Spleen (tissue), 11 donors: ENCODE data around the gene PRKCH. TPM values are rescaled to one million over a fixed set of nuclear protein-coding genes. Genes with fewer than 3 reads are reported as not detected.

Source experiments
- DNase-seq: peaks from one replicate; pipeline ENCODE4 v3.0.0-alpha.2; 2020
- H3K27ac ChIP-seq, 8 donors: fragments of 200-600 bp; sonication (generic) in 7 of 8; 1 replicate in 4 of 8; 2 replicates in 4 of 8; pipeline versions ENCODE4 v1.5.0 to v1.8.0; 2016 to 2021; ENCODE audit warnings: inconsistent platforms in 4 of 8, mild to moderate bottlenecking in 4 of 8, moderate library complexity in 1 of 8
- H3K27me3 ChIP-seq, 7 donors: fragments of 200-600 bp; sonication (generic) in 6 of 7; replicated peaks in 1 of 7; 1 replicate in 4 of 7; 2 replicates in 3 of 7; pipeline versions ENCODE4 v1.5.0 to v1.8.0; 2016 to 2021; ENCODE audit warnings: inconsistent platforms in 3 of 7, mild to moderate bottlenecking in 1 of 7
- H3K36me3 ChIP-seq, 6 donors: fragments of 200-600 bp; sonication (generic) in 5 of 6; 1 replicate in 4 of 6; 2 replicates in 2 of 6; pipeline versions ENCODE4 v1.5.0 to v1.8.0; 2016 to 2021; ENCODE audit warnings: inconsistent platforms in 2 of 6
- H3K4me1 ChIP-seq, 6 donors: fragments of 200-600 bp; sonication (generic) in 5 of 6; 1 replicate in 3 of 6; 2 replicates in 3 of 6; pipeline versions ENCODE4 v1.5.0 to v1.8.0; 2016 to 2021; ENCODE audit warnings: inconsistent platforms in 3 of 6
- H3K4me3 ChIP-seq, 8 donors: fragments of 200-600 bp; sonication (generic) in 7 of 8; 1 replicate in 4 of 8; 2 replicates in 4 of 8; pipeline versions ENCODE4 v1.5.0 to v1.8.0; 2016 to 2021; ENCODE audit warnings: inconsistent platforms in 4 of 8, mild to moderate bottlenecking in 4 of 8, moderate library complexity in 2 of 8
- H3K9me3 ChIP-seq, 8 donors: fragments of 200-600 bp; sonication (generic) in 7 of 8; 1 replicate in 4 of 8; 2 replicates in 4 of 8; pipeline versions ENCODE4 v1.5.0 to v1.8.0; 2016 to 2021; ENCODE audit warnings: inconsistent platforms in 4 of 8
- POLR2A ChIP-seq, 3 donors: fragments of 450-650 bp; IDR thresholded peaks; one replicate each; pipeline ENCODE4 v1.5.1; 2017; ENCODE audit warnings: antibody characterized with exemption in 3 of 3, mild to moderate bottlenecking in 1 of 3
- POLR2AphosphoS5 ChIP-seq, 3 donors: sonication (generic); formaldehyde crosslinking; IDR thresholded peaks; one replicate each; pipeline ENCODE4 v1.5.1; 2017; ENCODE audit warnings: antibody characterized with exemption in 3 of 3
- WGBS, 5 donors: extraction: QIAGEN DNeasy Blood & Tissue Kit in 3 of 5; methylation state at CpG; one replicate each; pipeline versions ENCODE4 v1.1.5 to v1.1.7; 2013 to 2018; 5-methylcytosine and 5-hydroxymethylcytosine counted together
- intact Hi-C: fragments of 100-400 bp; cut with DNase I; formaldehyde crosslinking; loops from one replicate; pipeline ENCODE4 v1.15.0; 2023; ENCODE audit warnings: low total_unique reads
- polyA plus RNA-seq, 3 donors: library from polyadenylated mRNA; stranded (reverse); fragments of 200-250 nt; gene quantifications; one replicate each; pipeline ENCODE4 v1.2.1, GENCODE V29; 2013
- total RNA-seq, 7 donors: library from RNA; depleted of rRNA in 3 of 7; stranded (reverse); fragments of >200 nt in 3 of 7; fragmentation: NEBNext Ultra II Directional in 4 of 7; extraction: Animal tissue kit (Norgen Biotek cat#: 25700) in 4 of 7; gene quantifications; one replicate each; pipeline versions ENCODE4 v1.1.0 to v1.2.1, GENCODE V29; 2016 to 2021
- TF ChIP-seq, protein P1 (sequence below), 11 experiments: fragments of 200-600 bp in 7 of 11; fragments of 450-650 bp in 4 of 11; sonication (generic) in 4 of 11; IDR thresholded peaks in 8 of 11; conservative IDR thresholded peaks in 3 of 11; 1 replicate in 7 of 11; 2 replicates in 4 of 11; pipeline versions ENCODE4 v1.4.0 to v1.8.0; 2016 to 2021; ENCODE audit warnings: antibody characterized with exemption in 11 of 11, inconsistent platforms in 4 of 11, mild to moderate bottlenecking in 1 of 11
- donor health status: healthy with polysubstance abuse.
- donor health status: DM: no; HTN: no; CAD: no; lungs with moderate emphysema.
- donor health status: DM: no; HTN: no; CAD: no.
- donor health status: Bipolar disorder and iron deficiency.
- donor health status: healthy.
- donor health status: DM: no; HTN: no; CAD: no.
- donor health status: DM: yes; HTN: yes; CAD: no.

PRKCH gene
- total and polyA plus RNA-seq, 10 donors: 10.0 to 184 (median 105) TPM

GRCh38 chr14:61388173-61388975 is 67.0 kb downstream of the PRKCH start:
- Histone ChIP-seq H3K27ac (peak overlapping the region; percentile 36 to 86 (median 69)), H3K4me1 (peaks cover 17 to 100% (median 59%) of the 10 kb centered on the region in 6 donors), H3K36me3 (no peaks in the 10 kb centered on the region), H3K9me3 (no peaks in the 10 kb centered on the region), H3K27me3 (no peaks in the 10 kb centered on the region), H3K4me3 (no peak overlapping the region)
- intact Hi-C loops: no loop called here
- 28 to 59% (median 42%) methylated on average over 7 of the region's 7 CpGs for WGBS, 5 donors
- no peak for DNase-seq
- TF ChIP-seq, protein P1, sequence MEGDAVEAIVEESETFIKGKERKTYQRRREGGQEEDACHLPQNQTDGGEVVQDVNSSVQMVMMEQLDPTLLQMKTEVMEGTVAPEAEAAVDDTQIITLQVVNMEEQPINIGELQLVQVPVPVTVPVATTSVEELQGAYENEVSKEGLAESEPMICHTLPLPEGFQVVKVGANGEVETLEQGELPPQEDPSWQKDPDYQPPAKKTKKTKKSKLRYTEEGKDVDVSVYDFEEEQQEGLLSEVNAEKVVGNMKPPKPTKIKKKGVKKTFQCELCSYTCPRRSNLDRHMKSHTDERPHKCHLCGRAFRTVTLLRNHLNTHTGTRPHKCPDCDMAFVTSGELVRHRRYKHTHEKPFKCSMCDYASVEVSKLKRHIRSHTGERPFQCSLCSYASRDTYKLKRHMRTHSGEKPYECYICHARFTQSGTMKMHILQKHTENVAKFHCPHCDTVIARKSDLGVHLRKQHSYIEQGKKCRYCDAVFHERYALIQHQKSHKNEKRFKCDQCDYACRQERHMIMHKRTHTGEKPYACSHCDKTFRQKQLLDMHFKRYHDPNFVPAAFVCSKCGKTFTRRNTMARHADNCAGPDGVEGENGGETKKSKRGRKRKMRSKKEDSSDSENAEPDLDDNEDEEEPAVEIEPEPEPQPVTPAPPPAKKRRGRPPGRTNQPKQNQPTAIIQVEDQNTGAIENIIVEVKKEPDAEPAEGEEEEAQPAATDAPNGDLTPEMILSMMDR (IDR thresholded peaks at IDR 0.05 in 8 of 11, conservative IDR thresholded peaks at IDR 0.05 in 3 of 11): no peak
- TF ChIP-seq POLR2AphosphoS5 (IDR thresholded peaks at IDR 0.05): peak in 1 of 3 donors; percentile 21

DNA sequence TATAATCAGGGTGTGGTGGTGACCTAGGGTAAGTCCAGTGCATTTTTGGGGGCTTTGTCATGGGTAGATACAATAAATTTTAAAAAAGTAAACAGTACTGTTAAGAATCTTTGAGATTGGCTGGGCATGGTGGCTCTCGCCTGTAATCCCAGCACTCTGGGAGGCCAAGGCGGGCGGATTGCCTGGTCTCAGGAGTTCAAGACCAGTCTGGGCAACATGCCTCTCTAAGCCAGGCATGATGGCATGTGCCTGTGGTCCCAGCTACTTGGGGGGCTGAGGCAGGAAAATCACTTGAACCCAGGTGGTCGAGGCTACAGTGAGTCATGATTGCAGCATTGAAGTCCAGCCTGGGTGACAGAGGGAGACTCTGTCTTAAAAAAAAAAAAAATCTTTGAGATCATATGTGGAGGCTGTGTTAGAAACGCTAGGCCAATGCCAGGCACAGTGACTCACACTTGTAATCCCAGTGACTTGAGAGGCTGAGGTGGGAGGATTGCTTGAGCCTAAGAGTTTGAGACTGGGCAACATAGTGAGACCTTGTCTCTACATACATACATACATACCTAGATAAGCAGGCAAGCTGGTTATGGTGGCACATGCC is 67.7 kb downstream of the PRKCH start:
- H3K9me3 ChIP-seq: no peaks in the 10 kb centered on the region
- no peaks in the 10 kb centered on the region for H3K27me3 ChIP-seq
- TF ChIP-seq, protein P1 (IDR thresholded peaks at IDR 0.05 in 8 of 11, conservative IDR thresholded peaks at IDR 0.05 in 3 of 11): no peak
- TF ChIP-seq POLR2AphosphoS5 (IDR thresholded peaks at IDR 0.05): no peak
- no peak for TF ChIP-seq POLR2A (IDR thresholded peaks at IDR 0.05)
- intact Hi-C loops: no loop called here
- no peak overlapping the region for H3K4me3 ChIP-seq
- H3K27ac ChIP-seq: peak overlapping the region in 7 of 8 donors; percentile 52 to 86 (median 69)
- DNase-seq: no peak
- 72 to 86% (median 77%) methylated on average over 5 of the region's 5 CpGs for WGBS, 5 donors
- H3K4me1 ChIP-seq: peaks cover 17 to 100% (median 56%) of the 10 kb centered on the region in 6 donors
- H3K36me3 ChIP-seq: no peaks in the 10 kb centered on the region

DNA sequence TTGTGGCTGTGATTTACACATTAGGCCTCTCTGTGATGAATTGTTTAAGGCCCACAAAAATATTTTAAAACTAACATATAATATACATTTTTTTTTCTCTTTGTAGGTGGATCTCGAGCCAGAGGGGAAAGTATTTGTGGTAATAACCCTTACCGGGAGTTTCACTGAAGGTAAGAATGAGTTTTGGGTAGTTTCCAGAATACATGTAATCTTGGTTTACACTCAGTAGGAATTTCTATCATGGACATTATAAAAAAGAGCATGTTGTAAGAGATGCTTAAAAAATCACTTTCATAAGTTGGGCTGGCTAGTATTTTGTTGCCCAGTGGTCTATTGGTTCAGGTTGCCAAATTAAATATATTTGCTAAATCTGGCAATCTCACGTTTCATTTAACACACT is 69.7 kb downstream of the PRKCH start:
- 63 to 66% (median 66%) methylated on average over 3 of the region's 3 CpGs for WGBS, 5 donors
- H3K4me1 ChIP-seq: peaks cover 10 to 100% (median 54%) of the 10 kb centered on the region in 6 donors
- TF ChIP-seq POLR2A (IDR thresholded peaks at IDR 0.05): no peak
- no peak for TF ChIP-seq POLR2AphosphoS5 (IDR thresholded peaks at IDR 0.05)
- TF ChIP-seq, protein P1 (IDR thresholded peaks at IDR 0.05 in 8 of 11, conservative IDR thresholded peaks at IDR 0.05 in 3 of 11): no peak
- no peaks in the 10 kb centered on the region for H3K9me3 ChIP-seq
- peak overlapping the region in 1 of 8 donors; percentile 13 for H3K4me3 ChIP-seq
- H3K36me3 ChIP-seq: no peaks in the 10 kb centered on the region
- intact Hi-C loops: loop anchor here (10.0 kb wide), 1 partner anchor 54 kb away; no protein-coding TSS in a partner anchor
- H3K27ac ChIP-seq: peak overlapping the region in 4 of 8 donors; percentile 30 to 86 (median 78)
- no peak for DNase-seq
- no peaks in the 10 kb centered on the region for H3K27me3 ChIP-seq

DNA sequence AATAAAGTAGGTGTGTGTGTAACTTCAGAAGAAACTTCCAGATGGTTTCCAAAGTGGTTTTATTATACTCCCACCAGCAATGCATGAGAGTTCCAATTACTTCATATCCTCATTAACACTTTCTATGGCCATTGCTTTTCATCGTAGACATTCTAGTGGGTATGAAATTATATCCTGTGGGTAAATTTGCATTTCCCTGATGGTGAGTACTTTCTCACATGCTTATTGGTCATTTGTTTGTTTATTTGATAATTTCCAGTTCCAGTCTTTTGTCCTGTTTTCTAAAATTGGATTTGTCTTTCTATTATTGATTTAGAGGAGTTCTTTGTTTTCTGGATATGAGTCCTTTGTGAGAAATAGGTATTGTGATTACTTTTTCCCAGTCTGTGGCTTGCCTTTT is 70.9 kb downstream of the PRKCH start:
- Histone ChIP-seq H3K9me3 (no peaks in the 10 kb centered on the region), H3K27me3 (no peaks in the 10 kb centered on the region), H3K4me3 (no peak overlapping the region), H3K27ac (peak overlapping the region in 1 of 8 donors; percentile 37), H3K4me1 (peaks cover 9 to 100% (median 52%) of the 10 kb centered on the region in 6 donors), H3K36me3 (no peaks in the 10 kb centered on the region)
- intact Hi-C loops: loop anchor here (10.0 kb wide), 1 partner anchor 53 kb away; no protein-coding TSS in a partner anchor
- TF ChIP-seq, protein P1 (IDR thresholded peaks at IDR 0.05 in 8 of 11, conservative IDR thresholded peaks at IDR 0.05 in 3 of 11): no peak
- no peak for TF ChIP-seq POLR2AphosphoS5 (IDR thresholded peaks at IDR 0.05)
- no peak for TF ChIP-seq POLR2A (IDR thresholded peaks at IDR 0.05)
- WGBS, 5 donors: 61 to 73% (median 64%) methylated on average over 1 of the region's 1 CpG
- no peak for DNase-seq
